ENCODE data around the gene UPF2.
A peak's percentile ranks its signal among the peaks of the same experiment; 100 is the strongest.

Gene UPF2

DNA sequence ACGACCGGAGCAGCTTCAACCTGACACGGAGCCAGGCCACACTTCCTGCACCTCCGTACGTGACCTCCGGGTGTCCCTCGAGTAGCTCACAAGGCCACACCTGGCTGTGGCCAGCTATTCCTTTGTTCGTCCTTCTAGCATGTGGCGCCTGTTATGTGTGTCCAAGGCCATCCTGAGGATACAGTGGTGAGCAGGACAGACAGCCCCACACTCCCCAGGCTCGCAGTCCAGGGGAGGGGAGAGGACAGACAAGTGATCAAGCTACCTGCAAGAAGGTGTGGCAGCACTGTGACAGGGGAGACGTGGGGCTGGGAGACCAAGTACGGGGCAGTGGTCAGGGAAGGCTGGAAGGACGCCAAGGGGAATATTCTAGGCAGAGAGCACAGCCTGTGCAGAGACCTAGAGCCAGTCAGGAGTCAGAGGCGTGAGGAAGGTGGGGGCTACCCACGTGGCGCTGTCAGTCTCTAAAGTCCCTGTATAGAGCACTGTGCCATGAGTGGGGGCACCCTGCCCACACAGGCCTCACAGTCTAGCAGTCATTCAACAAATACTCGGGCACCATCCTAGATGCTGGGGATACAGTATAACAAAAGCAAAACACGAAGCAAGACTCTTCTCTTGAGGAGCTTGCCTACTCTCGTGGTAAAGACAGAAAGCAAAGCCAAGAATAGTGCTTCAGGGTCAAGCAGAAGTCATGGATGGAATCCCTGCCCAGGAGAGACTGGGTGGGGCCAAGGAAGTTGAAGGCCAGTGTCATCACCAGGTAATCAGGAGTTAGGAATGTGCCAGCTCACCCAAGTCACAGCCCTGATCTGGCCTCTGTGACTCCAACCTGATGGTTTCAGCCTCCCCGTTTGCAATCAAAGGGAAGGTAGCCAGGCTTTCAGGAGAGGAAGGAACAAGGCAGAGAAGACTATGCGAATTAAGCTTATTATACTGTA, 160.9 kb downstream of the UPF2 start:
- DNase-seq, result peak; percentile 60

DNA sequence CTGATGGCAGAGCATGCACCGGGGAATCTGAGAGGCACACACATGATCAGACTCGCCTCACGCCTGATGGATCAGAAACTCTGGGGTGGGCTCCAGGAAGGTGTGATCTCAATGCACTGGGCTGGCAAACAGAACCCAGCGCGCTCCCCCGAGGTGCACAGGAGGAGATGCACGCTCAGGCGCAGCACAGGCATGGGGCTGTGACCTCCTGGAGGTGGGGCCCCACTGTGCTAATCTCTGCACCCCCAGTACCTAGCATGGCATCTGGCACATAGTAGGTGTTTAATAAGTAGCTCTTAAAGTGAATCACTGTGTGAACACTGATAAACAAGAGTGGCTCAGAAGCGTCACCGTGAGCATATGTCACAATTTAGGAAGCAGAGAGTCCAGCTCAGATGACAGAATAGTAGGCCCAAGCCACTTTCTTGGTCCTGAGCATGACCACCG, 161.6 kb downstream of the UPF2 start:
- DNase-seq, result no peak

DNA sequence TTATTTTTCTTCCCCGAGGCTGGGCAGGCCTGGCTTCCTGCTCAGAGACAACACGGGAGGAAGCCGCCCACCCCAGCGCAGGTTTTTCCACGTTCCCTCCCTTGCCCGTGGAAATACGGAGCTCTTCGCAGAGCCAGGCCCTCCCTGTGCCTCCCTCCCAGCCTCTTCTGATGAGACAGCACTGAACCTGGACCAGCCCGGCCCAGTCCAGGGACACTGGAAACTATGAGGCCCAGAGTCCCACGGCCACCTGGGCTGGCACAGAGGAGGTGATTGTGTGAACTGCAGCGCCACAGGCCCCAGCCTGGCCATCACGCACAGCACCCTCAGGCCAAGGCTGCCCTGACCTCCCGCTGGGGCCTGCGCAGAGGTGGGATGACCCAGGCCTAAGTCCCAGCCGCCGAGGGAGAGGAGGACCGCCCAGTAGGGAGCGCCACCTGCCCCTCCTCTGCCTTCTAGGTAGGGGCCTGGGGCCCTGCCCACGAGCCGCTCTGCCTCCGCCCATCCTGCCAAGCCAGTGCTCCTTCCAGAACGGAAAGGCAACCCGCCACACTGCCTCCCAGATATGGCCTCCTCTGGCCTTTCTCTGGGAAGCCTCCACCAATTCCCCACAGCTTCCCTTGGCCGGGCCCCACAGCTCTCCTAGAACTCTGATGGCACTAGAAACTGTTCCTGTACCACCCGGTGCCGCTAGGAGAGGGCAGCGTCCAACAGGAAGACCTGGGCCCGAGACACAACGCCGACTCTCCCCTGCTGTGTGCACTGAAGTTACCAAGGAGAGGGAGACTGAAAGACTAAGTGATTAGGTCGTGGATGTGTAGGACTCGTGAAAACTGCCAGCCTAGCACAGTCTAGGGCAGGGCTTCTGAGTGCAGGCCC, 162.2 kb downstream of the UPF2 start:
- no peak for DNase-seq

DNA sequence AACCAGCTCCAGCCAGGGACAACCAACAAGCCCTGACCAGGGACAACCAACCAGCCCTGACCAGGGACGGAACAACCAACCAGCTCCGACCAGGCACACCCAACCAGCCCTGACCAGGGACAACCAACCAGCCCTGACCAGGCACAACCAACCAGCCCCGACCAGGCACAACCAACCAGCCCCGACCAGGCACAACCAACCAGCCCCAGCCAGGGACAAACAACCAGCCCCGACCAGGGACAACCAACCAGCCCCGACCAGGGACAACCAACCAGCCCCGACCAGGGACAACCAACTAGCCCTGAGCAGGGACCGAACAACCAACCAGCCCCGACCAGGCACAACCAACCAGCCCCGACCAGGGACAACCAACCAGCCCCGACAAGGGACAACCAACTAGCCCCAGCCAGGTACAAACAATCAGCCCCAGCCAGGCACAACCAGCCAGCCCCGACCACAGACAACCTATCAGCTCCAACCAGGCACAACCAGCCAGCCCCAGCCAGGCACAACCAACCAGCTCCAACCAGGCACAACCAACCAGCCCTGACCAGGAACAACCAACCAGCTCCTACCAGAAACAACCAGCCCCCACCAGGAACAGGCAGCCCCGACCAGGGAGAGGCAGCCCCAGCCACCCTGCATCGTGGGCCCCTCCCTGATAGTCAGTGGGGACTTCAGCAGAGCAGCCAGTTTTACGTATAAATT, 163.1 kb downstream of the UPF2 start:
- DNase-seq, result no peak

DNA sequence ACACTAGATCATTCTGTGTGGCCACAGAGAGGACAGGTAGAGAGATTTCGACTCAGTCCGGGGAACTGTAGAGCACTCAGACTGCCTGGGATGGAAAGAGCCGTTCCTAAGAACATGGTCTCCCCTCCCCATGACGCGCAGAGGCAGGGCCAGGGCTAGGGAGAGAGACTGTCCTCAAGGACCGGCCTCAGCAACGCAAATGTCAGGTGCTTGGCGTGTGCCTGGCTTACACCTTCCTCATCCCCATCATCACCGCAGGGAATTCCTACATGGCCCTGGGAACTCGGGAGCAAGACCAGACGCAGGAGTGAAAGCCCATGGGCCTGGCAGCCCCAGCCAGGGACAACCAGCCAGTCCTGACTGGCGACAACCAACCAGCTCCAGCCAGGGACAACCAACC, 163.8 kb downstream of the UPF2 start:
- no peak for DNase-seq

DNA sequence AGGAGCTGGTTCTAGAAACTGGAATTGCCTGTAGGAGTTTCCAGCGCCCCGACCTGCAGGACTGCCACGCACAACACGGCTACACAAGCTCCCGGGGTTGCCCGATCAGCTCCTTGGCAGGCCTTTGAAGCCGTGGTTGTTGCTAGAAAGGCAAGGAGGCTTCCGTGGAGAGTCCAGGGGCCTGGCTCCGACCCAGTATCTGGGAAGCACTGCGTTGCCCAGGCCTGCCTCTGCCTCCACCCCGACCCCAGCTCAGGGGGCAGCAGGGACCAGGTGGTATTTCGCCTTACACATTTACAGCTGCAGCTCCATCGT, 165.1 kb downstream of the UPF2 start:
- DNase-seq, result no peak

DNA sequence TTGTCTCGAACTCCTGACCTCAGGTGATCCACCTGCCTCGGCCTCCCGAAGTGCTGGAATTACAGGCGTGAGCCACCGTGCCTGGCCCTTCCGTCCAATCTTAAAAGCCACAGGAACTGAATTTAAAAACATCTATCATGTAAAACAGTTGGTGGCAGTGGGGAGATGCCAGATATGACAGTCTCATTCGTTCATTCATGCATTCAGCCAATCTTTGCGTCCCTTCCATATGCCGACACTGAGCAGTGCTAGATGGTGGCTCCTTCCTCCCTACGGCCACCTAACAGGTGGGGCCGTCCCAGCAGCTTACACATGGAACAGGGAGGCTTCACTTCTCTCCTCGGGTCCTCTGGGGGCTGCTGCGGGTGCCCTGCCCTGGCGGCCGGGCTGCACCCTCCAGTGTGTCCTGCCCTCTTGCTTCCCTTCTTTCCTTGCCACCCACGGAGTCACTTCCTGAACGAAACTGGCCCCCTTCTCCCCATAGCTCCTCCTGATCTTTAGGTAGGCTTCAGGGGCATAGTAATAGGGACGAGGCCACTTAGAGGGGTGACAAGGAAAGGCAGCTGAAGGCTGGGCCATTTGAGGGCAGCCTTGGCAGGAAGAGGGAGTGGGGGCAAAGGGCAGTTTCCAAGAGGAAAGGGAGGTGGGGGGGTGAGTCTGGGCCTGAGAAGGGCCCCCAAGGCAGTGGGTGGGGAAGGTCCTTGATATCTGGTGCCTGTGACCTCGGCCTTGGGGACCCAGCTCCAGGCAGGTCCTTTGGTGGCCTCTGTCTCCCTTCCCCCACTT, 165.6 kb downstream of the UPF2 start:
- no peak for DNase-seq

DNA sequence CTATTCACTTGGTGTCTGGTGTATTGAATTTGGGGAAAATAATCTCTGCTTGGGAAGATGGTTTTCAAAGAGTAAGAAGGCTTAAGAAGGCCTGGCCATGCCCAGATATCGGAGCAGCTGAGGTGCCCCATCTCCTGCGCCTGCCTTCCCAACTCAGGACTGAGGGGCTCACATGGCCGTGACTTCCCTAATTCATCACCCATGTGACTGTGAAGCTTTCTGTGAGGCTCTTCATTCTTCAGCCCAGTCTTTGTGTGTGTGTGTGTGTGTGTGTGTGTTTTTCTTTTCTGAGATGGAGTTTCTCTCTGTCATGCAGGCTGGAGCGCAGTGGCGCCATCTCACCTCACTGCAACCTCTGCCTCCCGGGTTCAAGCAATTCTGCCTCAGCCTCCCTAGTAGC, 166.3 kb downstream of the UPF2 start:
- no peak for DNase-seq

DNA sequence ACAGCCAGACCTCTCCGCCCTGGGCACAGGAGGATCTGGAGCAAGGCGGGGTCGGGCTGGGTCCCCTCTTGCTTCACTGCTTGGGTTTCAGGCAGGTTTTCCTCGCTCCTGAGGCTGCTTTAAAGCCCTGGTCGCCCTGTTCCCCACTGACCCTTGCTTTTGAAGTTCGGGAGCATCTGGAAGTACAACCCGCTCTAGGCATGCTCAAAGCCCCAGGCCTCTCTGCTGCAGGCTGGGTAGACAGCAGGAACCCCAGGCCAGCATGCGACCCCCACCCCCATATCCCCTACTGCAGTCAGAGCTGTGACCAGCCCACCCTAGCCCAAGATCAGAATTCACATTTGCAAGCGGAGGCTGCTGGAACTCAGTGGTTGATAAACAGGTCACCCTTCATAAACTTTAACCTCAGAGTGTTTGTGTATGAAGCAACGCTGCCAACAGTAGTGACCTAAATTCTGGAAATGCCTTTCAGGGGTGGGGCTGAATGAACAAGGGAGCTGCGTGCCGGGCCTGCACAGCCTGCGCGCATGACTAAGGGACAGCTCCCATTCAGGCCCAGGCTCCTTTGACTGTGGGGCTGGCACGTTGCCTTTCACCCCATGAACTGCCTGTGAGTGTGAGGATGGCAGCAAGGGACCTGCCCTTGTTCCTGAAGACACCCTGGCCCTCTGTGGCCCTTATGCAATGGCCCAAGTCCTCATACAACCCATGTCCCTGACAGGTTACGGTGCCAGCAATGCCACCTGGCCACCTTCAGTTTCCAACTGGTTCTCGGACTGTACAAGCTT, 166.9 kb downstream of the UPF2 start:
- no peak for DNase-seq

DNA sequence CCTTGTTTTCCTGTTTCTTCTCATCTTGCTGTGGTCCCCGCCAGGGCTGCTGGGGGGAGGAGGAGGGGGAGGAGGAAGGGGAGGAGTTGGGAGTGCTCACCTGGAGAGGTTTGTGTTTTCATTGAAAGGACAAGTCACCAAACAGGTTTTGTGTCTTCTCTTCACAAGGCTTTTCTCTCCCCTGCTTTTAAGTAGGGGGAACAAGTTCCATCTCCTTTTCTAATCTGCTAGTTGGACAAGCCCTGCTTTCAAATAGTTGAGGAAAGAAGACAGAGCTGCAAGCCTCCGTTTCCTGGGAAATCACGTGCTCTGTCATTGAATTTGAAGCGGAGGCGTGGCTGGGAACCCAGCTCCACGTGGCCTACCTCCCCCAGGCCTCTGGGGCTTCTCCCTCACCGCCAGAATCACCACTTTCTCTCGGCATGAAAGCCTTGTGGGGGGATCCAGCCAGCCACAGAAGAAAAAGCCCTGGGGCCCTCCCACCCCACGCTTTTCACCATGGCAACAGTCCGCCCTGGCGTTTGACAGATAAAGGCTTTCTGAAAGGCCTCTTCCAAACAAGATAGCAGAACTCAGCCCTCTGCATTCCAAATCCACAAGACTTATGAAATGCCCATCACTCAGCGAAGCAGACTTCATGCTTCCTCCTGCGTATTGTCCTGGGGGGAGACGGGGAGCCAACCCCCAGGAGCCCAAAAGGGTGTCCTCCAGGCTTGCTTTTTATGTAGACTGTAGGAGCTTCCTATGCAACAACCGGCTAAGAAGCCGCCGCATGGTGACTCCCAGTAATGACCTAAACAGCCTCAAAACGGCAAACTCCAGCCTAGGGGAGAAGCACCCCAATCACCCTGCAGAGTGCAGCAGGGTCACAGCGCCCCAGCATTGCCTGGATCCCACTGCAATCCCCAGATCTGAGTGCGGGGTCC, 167.8 kb downstream of the UPF2 start:
- peak; percentile 90 for DNase-seq

DNA sequence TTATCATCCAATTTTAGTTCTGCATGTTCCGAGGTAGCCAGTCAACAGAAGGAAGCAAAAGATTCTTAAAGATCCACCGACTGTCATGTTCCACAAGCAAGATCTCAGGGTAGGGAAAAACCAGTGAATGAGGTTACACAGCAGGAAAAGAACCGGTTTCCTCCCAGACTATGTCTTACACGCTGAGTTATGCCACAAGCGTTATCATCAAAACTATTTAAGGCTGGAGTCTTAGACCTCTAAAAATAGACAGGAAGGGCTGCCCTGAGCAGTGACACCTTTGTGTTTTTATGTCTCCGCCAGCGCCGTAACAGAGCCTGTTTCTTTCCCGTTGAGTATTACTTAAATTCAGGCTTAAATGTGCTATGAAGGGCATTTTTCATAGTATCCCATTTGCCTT, 171.1 kb downstream of the UPF2 start:
- DNase-seq, result no peak

DNA sequence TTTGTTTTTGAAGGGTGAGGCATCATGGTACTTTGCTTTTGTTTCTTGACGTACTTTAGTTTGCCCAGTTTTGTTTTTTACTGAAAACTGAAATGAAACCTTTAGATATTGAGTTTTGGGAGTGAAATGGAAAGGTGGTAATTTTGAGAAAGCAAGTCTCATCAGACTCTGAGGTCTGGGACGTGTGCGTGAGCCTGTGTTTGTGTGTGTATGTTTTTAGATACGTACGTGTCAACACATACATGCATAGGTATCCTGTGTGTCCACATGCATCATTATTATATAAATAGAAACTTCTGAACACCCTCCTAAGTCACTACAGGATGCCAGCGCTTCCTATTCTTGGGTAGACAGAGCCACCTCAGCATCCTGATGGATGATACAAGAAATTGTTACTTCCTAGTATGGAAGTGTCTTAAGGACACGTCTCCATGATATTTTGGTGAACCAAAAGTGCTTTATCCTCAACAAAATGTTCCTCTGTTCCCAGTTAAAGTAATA, 171.7 kb downstream of the UPF2 start:
- no peak for DNase-seq

DNA sequence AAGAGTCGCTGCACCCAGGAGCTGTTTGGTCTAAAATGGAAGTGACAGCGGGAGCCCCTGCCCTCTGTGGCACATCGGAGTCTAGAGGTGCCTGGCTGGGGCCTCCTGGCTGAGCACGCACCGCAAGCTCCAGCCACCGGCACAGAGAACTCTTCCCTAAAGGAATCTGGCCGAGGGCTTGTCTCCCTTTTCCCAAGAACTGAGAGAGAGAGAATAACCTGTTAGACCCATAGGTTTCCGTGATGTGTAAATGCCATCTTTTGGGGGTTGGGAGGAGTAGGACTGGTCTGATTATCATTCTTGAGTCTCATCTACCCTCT, 172.2 kb downstream of the UPF2 start:
- DNase-seq, result no peak

Measured in DMS53 (cell line).